IPS DF 6.9 (cell line): ENCODE measurements around the gene G0S2.
A peak's percentile ranks its signal among the peaks of the same experiment; 100 is the strongest.

ENCODE experiments used
- DNase-seq: peaks from one replicate; pipeline ENCODE4 v3.0.0-alpha.2; 2013; ENCODE audit warnings: low read depth, low spot score
- H3K27ac ChIP-seq: one replicate; pipeline ENCODE4 v1.5.1; 2013; ENCODE audit warnings: low read length, control low read depth
- H3K27me3 ChIP-seq: 2 replicates; pipeline ENCODE4 v1.6.1; 2013; ENCODE audit warnings: mild to moderate bottlenecking, low read length; ENCODE audit not compliant: control insufficient read depth, insufficient read depth
- H3K36me3 ChIP-seq: 2 replicates; pipeline ENCODE4 v1.6.1; 2013; ENCODE audit warnings: low read length; ENCODE audit not compliant: control insufficient read depth, insufficient read depth
- H3K4me1 ChIP-seq: 2 replicates; pipeline ENCODE4 v1.6.1; 2013; ENCODE audit warnings: low read length; ENCODE audit not compliant: control insufficient read depth, insufficient read depth
- H3K4me3 ChIP-seq: 2 replicates; pipeline ENCODE4 v1.5.1; 2013; ENCODE audit warnings: mild to moderate bottlenecking, low read length
- H3K9me3 ChIP-seq: 2 replicates; pipeline ENCODE4 v1.6.1; 2013; ENCODE audit warnings: low read length, inconsistent platforms; ENCODE audit not compliant: control insufficient read depth, insufficient read depth
- WGBS: extraction: QIAGEN DNeasy Blood & Tissue Kit; methylation state at CpG from one replicate; pipeline ENCODE4 v1.1.7; 2013; ENCODE audit warnings: mixed read lengths, missing lambda C conversion rate; ENCODE audit not compliant: insufficient read length, insufficient coverage; 5-methylcytosine and 5-hydroxymethylcytosine counted together

Gene G0S2

DNA sequence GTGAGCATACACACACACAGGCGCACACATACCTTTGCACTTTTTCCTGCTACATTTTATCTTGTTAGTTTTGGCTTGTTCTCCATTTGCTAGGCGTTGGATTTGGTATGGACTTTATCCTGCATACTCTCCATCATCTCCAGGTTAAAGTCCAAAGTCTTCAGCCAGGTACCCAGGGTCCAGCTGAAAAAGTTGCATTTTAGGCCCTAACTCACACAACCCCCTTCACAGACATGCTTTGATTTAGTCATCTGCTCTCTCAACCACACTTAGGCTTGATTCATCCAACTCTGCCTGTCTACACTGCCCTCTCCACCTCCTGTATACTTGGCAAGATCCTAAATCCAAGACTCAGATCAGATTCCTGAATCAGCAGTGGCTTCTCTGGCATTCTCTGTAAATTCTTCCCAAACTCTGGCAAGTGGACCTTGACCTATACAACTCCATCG is 12.3 kb upstream of the G0S2 start:
- no CpG with 5 or more reads among the region's 3 CpGs for WGBS
- Histone ChIP-seq H3K27me3 (no peaks in the 10 kb centered on the region), H3K4me1 (peaks cover 2% of the 10 kb centered on the region; the same call in 1 of the 2 replicates), H3K9me3 (no peaks in the 10 kb centered on the region), H3K4me3 (no peak overlapping the region), H3K27ac (no peak overlapping the region), H3K36me3 (no peaks in the 10 kb centered on the region)
- no peak for DNase-seq

DNA sequence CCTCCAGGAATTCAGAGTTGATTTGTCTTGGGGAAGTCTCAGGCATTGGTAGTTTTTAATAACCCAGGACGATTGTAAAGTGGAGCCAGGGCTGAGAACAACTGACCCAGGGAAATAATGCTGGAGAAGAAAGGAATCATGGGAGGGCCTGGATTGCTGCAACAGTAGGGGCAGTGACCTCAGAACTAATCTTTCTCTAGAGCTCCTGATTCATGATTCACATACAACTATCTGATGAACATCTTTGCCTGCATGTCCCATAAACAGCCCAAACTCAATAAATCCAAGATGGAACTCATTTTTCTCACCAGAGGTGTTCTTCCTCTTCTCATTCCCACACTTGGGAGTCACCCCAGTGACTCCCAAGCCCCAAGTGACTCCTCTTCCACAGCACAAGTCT is 8.1 kb upstream of the G0S2 start:
- H3K27ac ChIP-seq = no peak overlapping the region
- no peak for DNase-seq
- no peak overlapping the region for H3K4me3 ChIP-seq
- no peaks in the 10 kb centered on the region for H3K27me3 ChIP-seq
- H3K9me3 ChIP-seq = no peaks in the 10 kb centered on the region
- H3K4me1 ChIP-seq = peaks cover 2% of the 10 kb centered on the region; the same call in 1 of the 2 replicates
- no peaks in the 10 kb centered on the region for H3K36me3 ChIP-seq
- no CpG with 5 or more reads among the region's 1 CpG for WGBS

DNA sequence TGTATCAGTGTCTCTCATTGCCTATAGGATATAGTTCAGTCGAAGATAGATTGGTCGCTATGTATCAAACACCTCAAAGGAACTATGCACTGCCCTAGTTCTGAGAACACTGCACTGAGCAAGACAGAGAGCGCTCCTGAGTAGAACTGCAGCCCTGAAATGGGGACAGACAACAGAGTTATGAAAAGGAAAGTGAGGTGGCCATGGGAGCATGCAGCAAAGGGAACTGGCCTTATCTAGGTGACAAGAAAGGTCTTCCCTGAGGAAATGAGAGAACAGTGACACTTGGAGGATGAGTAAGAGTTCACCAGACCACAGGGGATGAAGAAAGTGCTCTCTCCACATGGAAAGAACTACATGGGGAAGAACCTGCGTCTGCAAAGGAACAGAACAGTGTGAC is 7.5 kb upstream of the G0S2 start:
- H3K4me1 ChIP-seq = peaks cover 2% of the 10 kb centered on the region; the same call in 1 of the 2 replicates
- H3K27me3 ChIP-seq = peaks cover under 1% of the 10 kb centered on the region; the same call in 1 of the 2 replicates
- H3K4me3 ChIP-seq = no peak overlapping the region
- H3K36me3 ChIP-seq = no peaks in the 10 kb centered on the region
- no peak for DNase-seq
- no CpG with 5 or more reads among the region's 4 CpGs for WGBS
- H3K9me3 ChIP-seq = no peaks in the 10 kb centered on the region
- no peak overlapping the region for H3K27ac ChIP-seq

DNA sequence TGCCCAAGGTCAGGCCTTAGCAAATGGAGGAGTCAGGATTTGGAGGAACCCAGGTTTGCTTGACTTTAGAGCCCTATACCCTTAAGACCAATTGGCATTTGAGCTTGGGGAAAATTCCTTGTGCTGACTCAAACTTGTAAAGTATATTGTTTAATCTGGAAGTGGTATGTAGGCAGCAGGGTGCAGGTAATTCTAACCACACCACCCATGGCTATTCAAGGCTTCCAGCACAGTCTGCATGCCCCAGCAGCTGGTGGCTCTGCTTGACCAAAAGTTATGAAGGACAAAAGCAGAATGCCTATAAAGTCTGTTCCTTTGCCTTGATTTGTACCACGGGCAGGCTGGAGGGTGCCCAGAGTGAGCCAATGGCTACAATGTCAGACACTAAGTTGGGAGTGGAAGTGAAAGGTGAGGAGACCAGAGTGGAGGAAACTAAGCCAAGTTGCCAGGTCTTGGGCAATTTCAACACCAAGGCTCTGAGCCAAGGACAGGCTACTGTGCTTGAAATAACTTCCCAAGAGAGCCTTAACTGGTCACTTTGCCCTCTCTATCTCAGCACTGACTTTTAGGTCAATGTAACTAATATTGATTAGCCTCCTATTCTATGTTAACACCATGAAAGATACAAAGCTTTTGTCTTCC is 4.7 kb upstream of the G0S2 start:
- H3K9me3 ChIP-seq = no peaks in the 10 kb centered on the region
- DNase-seq = no peak
- no CpG with 5 or more reads among the region's 1 CpG for WGBS
- H3K27me3 ChIP-seq = peaks cover 20% of the 10 kb centered on the region; the same call in 1 of the 2 replicates
- H3K27ac ChIP-seq = no peak overlapping the region
- H3K36me3 ChIP-seq = no peaks in the 10 kb centered on the region
- no peaks in the 10 kb centered on the region for H3K4me1 ChIP-seq
- H3K4me3 ChIP-seq = no peak overlapping the region

DNA sequence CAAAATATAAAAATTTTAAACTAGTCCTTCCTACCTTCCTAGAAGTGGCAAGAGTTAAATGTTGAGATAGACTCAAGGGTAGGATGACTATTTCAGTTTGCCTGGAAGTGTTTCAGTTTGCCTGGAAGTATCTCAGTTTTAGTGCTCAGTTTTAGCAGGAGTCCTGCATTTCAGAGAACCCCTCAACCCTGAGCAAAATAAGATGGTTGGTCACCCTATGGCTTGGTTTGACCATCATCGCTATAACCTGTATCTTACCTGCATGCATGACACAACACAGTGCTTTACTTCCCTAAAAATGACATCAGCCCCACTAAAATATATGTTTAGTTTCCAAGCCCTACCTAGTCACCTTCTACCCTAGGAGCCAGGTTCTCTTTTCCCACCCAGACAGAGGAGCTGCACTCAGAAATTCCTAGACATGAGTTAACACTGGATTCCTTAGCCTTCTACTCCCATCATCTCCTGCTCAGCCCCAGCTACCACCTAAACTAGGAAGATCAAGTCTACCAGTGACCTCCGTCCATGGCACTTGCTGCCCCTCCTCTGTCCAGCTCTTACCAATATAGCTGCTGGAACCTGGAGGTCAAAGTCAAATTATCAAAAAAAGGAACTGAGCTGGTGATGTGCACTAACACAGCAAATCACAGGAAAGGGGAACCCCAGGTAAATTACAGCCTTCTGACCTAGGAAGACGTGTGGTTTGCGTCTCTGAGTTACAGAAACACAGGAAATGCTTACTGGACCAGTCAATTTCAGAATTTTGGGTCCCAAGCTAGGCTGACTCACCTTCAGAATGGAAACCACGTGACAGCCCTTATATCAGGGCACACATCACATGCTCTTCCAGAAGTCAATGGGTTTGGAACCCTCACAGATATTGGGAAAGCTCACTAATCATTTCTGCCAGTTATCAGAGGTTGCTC is 2.2 kb upstream of the G0S2 start:
- Histone ChIP-seq H3K4me1 (no peaks in the 10 kb centered on the region), H3K27me3 (peaks cover 39% of the 10 kb centered on the region), H3K9me3 (no peaks in the 10 kb centered on the region), H3K36me3 (no peaks in the 10 kb centered on the region), H3K27ac (no peak overlapping the region), H3K4me3 (no peak overlapping the region)
- no peak for DNase-seq
- WGBS = no CpG with 5 or more reads among the region's 5 CpGs

DNA sequence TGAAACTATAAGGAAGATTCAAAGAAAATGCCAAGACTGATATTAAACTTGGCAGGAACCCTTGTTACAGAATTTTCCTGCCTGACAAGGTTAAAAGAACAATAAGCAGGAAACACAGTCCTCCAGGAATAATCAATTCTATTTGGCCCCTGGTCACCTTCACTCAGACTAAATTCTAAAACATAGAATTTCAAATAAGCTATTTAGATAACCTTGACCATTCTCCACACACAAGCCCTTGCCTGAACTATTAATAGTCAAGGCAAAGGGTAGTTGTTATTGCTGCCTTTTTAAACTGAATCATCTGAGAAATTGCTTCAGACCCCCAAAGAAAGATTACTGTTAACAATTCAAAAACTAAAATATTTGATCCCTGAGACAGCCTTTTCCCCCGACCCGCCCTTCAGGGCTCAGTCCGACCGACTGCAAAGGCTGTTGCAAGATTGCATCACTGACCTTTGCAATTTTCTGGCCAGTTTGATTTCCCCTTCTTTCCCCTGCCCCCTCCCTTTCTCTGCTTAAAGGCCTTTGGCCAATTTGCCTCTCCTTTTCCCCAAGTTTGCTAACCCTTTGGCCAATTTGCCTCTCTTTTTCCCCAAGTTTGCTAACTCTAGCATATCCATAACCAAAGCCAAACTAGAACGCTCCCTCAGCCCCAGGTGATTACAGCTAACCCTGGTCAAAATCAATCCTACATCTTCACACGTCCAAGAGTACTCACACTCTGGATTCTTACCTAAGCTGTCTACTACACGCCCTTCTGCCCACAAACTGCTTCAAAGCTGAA is 1.4 kb upstream of the G0S2 start:
- no peak overlapping the region for H3K27ac ChIP-seq
- WGBS = no CpG with 5 or more reads among the region's 7 CpGs

DNA sequence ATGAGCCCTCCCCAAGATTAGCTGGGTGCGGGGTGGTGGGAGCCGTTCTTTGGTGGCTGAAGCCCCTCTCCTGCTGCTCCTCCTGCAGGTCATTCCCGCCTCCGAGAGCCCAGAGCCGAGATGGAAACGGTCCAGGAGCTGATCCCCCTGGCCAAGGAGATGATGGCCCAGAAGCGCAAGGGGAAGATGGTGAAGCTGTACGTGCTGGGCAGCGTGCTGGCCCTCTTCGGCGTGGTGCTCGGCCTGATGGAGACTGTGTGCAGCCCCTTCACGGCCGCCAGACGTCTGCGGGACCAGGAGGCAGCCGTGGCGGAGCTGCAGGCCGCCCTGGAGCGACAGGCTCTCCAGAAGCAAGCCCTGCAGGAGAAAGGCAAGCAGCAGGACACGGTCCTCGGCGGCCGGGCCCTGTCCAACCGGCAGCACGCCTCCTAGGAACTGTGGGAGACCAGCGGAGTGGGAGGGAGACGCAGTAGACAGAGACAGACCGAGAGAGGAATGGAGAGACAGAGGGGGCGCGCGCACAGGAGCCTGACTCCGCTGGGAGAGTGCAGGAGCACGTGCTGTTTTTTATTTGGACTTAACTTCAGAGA is 448 bp downstream of the G0S2 start:
- Histone ChIP-seq H3K9me3 (no peaks in the 10 kb centered on the region), H3K4me1 (no peaks in the 10 kb centered on the region), H3K27ac (no peak overlapping the region), H3K4me3 (peak overlapping the region; percentile 34; the same call in 1 of the 2 replicates), H3K36me3 (no peaks in the 10 kb centered on the region), H3K27me3 (peaks cover 39% of the 10 kb centered on the region)
- WGBS = no CpG with 5 or more reads among the region's 34 CpGs
- no peak for DNase-seq

More for the DNA sequence above, 1.4 kb upstream of the G0S2 start:
- Histone ChIP-seq H3K4me3 (no peak overlapping the region), H3K36me3 (no peaks in the 10 kb centered on the region), H3K4me1 (no peaks in the 10 kb centered on the region), H3K27me3 (peaks cover 39% of the 10 kb centered on the region), H3K9me3 (no peaks in the 10 kb centered on the region)
- DNase-seq = no peak

DNA sequence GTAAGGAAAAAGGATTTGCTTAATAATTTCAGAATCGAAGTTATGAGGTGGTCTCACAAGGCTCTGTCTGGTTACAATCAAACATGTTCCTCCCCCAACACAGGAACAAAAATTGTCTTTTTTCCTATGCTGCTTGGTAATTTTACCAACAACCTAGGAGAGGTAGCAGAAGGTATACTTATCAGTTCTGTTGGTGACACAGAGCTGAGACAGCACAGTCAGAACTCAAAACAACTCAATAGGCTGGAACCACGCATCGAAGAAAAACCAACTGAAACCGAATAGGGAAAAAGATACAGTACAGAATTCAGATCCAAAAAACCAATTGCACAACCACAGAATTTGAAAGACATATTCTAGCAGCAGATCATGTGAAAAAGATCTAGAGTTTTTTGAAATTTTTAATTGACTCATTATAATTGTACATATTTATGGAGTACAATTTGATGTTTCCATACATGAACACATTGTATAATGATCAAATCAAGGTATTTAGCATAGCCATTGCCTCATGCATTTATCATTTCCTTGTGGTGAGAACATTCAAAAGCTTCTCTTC is 3.8 kb downstream of the G0S2 start:
- Histone ChIP-seq H3K36me3 (no peaks in the 10 kb centered on the region), H3K27me3 (peaks cover 32% of the 10 kb centered on the region), H3K27ac (no peak overlapping the region), H3K4me3 (no peak overlapping the region), H3K9me3 (no peaks in the 10 kb centered on the region), H3K4me1 (no peaks in the 10 kb centered on the region)
- no CpG with 5 or more reads among the region's 4 CpGs for WGBS
- no peak for DNase-seq

DNA sequence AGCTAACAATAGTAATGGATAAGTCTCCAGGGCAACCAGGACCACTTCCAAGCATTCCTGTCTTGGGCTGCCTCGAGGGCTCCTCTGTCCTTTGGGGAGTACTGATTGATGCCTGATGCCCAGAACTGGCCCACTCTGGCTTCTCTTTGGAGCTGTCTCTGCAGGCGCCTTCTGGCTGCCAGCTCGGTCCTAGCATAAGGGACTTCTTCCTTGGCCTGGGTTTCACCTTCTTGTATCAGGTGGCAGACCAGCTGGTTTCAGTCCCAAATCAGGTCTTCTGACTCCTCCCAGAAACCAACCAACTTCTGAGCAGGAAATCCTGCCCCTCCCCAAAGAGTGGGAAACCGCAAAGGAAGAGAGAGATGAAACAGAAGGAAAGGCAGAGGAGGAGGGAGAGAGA is 10.6 kb downstream of the G0S2 start:
- Histone ChIP-seq H3K9me3 (no peaks in the 10 kb centered on the region), H3K36me3 (no peaks in the 10 kb centered on the region), H3K4me1 (no peaks in the 10 kb centered on the region), H3K4me3 (no peak overlapping the region), H3K27ac (no peak overlapping the region), H3K27me3 (no peaks in the 10 kb centered on the region)
- WGBS = no CpG with 5 or more reads among the region's 4 CpGs
- DNase-seq = no peak
